GM12892 (cell line): Measurements from ENCODE around the gene SDK2.
A peak's percentile ranks its signal among the peaks of the same experiment; 100 is the strongest.
"Not testable (repeated sequence)": the region's sequence is repeated elsewhere in the genome, so short reads cannot be mapped to it uniquely, and the experiment has no call there.

Source experiments
- DNase-seq: peaks from one replicate; pipeline ENCODE4 v3.0.0; 2011; ENCODE audit not compliant: insufficient read length
- FAIRE-seq: peaks from 2 replicates; lab custom pipeline; 2011; peaks lifted over from hg19 to GRCh38; lab: Jason Lieb, UNC
- POLR2A ChIP-seq: IDR thresholded peaks from 2 replicates; pipeline ENCODE4 v1.6.1; 2011; ENCODE audit warnings: low read depth, low read length, control low read depth
- POLR2AphosphoS5 ChIP-seq: IDR thresholded peaks from 2 replicates; pipeline ENCODE4 v1.6.1; 2011; ENCODE audit warnings: low read depth, low read length, control low read depth
- TAF1 ChIP-seq: IDR thresholded peaks from 2 replicates; pipeline ENCODE4 v1.6.1; 2011; ENCODE audit warnings: low read depth, mild to moderate bottlenecking, control low read depth, low read length, borderline replicate concordance

The SDK2 gene

DNA sequence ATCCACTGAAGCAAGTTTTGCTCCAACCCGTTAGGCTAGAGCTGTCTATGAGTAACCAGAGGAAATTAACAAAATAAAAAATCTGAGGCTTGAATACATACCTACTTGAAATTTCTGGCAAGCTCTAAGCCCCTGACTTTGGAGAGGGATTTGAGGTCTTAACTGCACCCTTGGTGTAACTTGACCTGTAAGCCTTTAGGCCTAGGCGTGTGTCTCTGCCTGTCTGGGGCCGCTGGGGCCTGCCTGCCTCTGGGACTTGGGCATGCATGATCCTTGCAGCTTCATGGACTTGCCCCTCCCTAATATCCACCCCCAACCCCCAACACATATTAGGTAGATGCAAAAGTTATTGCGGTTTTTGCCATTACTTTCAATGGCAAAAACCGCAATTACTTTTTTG lies 328.8 kb downstream of the SDK2 start:
- DNase-seq (no peak), FAIRE-seq (no peak)
- no peak for TF ChIP-seq TAF1
- TF ChIP-seq POLR2AphosphoS5 = no peak
- no peak for TF ChIP-seq POLR2A

DNA sequence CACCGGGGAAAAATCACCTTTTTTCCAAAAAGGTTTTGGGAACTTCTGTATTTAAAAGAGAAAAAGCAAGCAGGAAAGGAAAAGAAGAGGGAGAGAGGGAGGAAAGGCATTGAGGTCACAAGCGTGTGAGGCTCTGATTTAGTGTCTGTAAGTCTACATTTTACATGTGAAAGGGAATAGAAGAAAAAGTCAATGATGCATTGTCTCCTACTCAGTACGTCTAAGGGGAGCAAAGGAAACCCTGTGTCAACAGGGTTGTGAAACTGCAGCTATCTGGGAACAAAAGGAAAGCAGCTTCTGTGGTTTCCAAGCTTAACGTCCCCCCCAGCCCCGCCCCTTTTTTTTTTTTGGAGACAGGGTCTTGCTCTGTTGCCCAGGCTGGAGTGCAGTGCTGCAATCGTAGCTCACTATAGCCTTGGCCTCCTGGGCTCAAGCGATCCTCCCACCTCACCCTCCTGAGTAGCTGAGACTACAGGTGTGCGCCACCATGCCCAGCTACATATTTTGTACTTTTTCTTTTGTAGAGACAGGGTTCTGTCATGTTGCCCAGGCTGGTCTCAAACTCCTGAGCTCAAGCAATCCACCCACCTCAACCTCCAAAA lies 330.6 kb downstream of the SDK2 start:
- DNase-seq = no peak
- TF ChIP-seq TAF1 (no peak), POLR2AphosphoS5 (no peak), POLR2A (no peak)
- FAIRE-seq = no peak

DNA sequence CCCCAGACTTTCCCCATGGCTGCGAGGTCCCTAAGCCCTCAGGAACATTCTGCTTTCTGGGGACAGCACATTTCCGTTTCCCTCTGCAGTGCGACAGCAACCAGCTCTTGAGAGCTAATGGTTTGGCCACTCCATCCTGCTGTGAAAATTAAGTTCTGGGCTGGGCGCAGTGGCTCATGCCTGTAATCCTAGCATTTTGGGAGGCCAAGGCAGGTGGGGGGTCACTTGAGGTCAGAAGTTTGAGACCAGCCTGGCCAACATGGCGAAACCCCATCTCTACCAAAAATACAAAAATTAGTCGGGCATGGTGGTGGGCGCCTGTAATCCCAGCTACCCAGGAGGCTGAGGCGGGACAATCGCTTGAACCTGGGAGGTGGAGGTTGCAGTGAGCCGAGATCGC lies 331.4 kb downstream of the SDK2 start:
- not testable (repeated sequence) for DNase-seq

DNA sequence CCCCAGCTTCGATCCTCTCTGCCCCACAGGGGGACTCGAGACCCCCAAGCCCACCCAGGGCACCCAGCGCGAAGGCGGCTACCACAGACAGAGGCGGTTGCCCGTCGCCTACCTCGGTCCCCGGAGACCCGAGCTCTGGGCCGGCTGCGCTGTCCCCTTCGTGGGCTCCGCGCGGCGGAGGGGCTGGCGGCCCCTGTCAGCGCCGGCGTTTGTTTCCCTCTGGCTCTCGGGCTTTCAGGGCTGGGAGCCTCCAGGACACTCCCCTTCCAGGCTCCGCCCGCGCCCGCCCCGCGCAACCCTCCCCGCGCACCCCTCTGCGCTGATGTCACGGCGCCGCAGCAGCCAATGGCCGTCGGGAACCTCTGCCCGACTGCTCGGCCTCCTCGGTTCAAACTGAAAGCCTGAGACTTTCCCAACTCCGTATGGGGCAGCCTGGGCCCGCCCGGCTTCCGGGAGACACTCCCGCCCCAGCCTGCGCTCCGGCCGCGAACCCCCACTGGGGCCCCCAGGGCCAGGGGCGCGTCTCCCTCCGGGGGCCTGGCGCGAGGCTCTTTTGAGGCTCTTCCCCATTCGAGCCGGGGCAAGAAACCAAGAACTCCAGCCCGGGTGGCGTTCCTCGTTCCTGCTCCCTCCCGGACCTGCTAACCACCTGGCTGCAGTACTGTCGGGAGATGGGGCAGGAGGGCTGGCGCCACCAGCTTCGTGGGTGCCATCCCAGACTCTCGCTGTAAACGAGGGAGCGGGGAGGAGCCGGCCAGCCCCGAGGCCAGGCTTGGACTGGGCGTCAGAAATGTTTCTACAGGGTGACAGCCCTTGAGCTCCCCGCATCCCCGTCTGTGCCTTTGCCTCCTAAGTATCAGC lies 332.2 kb downstream of the SDK2 start, which contains the start of gene CDC42EP4:
Gene CDC42EP4 (minus strand): TSS at position 221 of the 861 bp plus-strand sequence. CDS start 25,501 bp downstream, outside the sequence.
- FAIRE-seq = peak; percentile 68
- TF ChIP-seq TAF1 (no peak), POLR2A (peak; percentile 40; the same call in 1 of the 2 replicates)
- DNase-seq = peak; percentile 82

More for the DNA sequence above, 331.4 kb downstream of the SDK2 start:
- FAIRE-seq = not testable (repeated sequence)

DNA sequence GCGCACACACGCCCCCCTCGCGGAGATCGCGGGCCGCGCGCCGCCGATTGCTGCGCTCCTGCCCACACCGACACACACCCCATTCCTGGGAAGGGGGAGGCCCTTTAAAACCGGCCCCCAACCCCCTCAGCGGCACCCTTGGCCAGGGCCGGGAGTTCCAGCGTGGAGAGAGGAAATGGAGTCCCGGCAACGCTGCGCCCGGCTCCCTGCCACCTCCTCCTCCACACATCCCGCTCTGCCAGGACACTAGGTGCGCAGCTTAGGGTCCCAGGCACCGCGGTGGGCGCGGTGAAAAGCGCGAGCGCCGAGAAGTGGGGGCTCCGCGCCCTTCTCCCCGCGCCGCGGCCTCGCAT lies 332.8 kb downstream of the SDK2 start:
- FAIRE-seq = no peak
- TF ChIP-seq TAF1 = no peak
- TF ChIP-seq POLR2AphosphoS5 = no peak
- TF ChIP-seq POLR2A = no peak
- DNase-seq = no peak

DNA sequence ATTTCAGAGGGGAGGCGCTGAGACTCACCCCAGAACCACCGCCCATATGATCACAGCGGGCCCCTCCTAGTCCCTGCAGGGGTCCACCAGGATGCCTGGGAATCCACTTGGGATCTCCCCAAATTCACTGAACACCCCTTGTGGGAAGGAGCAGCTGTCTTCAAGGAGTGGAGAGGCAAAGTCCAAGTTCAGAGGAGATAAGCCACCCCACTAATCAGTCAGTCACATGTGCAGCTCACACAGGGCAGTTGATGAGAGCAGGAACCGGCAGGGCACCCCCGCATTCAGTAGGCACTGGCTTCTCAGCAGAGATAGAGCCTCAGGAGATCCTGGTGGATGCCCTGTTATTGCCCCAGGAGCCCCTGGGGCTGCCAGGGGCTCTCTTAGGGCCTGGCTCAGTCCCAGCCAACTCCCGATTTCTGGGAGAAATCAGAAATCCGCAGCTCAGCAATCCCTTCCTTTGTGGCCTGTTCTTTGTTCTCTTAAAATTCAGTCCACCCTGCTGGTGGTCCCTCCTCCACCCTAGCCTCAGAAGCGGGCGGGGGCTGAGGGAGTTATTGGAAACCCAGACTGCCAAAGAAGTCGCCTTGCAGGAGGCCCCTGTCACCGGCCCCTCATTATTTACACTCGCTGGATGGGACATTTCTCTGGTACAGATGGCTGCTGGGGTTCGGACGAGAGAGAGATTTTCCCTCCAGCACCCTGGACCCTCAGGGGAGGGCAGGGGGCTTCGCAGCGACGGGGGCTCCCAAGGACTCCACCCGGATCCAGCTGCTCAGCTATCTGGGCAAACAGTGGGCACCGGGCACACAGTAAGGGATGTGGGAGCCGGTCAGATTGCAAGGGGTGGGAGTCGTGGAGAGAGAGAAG lies 334.3 kb downstream of the SDK2 start:
- TF ChIP-seq TAF1 = no peak
- no peak for DNase-seq
- no peak for FAIRE-seq

DNA sequence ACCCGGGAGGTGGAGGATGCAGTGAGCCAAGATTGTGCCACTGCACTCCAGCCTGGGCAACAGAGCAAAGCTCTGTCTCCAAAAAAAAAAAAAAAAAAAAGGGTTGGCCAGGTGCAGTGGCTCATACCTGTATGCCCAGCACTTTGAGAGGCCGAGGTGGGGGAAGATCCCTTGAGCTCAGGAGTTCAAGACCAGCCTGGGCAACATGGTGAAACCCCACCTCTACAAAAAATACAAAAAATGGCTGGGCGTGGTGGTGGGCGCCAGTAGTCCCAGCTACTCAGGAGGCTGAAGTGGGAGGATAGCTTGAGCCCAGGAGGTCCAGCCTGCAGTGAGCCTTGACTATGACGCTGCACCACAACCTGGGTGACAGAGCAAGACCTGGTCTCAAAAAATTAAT lies 335.3 kb downstream of the SDK2 start:
- FAIRE-seq, DNase-seq: not testable (repeated sequence)

DNA sequence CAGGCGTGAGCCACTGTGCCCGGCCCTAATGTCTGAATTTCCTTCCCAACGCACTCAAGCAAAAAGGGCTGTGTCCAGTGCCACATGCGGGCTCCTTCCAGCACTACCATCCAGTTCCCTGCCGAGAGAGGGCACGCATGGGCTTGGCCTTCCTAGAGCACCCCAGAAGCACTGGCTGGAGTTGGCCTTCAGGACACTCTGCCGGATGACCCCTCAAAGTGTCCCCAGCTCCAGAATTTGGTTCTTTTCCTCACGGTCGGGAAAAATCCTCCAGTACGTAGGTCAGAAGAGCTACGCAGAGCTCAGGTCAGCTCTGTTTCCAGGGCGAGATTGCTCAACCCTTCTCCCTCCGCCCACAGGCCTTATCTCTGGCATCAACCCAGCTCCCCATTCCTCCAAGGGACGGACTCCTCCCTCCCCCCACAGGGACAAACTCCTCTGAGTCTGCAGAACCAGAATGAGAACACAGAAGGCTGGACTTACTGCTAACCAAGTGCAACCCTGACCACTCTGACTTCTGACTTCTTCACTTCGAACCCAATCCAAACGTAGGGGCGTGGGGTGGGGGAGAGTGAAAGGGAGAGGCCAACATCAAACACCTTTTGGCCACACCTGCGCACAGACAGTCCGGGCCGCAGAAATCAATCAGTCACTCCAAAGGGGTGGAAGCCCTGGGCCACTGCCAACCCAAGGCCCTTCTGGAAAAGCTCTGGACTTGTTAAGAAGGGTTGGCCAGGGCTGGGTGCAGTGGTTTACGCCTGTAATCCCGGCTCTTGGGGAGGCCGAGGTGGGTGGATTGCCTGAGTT lies 336.0 kb downstream of the SDK2 start:
- TF ChIP-seq TAF1 = no peak
- TF ChIP-seq POLR2AphosphoS5 = no peak
- TF ChIP-seq POLR2A = no peak
- FAIRE-seq (no peak), DNase-seq (no peak)

DNA sequence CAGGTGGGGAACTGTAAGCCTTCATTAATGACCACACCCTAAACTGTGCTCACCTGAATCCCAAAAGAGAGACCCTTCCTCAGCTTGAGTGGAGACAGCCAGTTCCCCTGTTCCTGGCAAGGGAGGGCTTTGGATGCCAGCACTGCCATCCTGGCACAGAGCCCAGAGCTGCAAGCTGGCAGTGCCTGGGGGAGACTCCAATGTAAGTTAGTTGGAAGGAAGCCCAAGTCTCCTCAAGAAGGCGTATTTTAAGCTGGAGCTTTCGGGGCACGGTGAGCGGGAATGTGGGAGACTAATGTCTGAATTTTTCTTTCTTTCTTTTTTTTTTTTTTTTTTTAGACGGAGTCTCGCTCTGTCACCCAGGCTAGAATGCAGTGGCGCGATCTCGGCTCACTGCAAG lies 337.1 kb downstream of the SDK2 start:
- DNase-seq (no peak), FAIRE-seq (no peak)
- TF ChIP-seq POLR2AphosphoS5 = no peak
- TF ChIP-seq POLR2A = no peak
- no peak for TF ChIP-seq TAF1

DNA sequence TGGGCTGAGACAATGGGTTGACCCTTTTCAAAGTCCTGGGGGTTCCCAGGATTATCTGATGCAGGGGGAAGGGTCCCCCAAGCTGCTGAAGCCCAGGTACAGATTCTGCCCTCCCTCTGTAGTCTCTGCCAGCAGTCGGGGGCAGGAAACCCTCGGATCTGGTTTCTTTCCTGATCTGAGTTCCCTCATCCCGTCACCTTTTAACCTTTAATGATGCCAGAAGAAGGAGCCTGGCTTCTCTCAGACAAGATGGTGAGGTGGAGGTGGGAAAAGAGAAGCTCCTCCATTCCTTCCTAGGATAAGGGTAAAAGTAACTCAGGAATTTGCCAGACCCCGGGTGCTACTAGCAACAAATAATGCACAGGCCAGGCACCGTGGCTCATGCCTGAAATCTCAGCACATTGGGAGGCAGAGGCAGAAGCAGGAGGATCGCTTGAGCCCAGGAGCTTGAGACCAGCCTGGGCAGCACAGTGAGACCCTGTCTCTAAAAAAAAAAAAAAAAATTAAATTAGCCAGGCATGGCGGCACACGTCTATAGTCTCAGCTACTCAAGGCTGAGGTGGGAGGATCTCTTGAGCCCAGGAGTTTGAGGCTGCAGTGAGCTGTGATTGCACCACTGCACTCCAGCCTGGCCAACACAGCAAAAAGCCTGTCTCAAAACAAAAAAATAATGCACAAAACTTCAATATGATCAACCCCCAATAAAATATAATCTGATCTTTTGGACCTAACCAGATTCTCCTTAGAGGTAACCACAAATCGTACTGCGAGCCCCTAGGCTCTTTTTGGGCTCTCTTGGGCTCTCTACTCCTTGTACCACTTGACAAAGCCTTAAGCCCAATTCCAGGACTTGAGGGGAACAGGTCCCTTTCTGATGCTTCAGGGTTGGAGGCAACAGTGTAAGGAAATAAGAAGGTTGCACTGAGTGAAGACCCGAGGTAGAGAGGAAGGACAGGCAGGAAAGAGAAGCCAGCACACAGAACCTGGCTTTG lies 338.1 kb downstream of the SDK2 start:
- FAIRE-seq = no peak
- no peak for TF ChIP-seq POLR2A
- no peak for TF ChIP-seq TAF1
- TF ChIP-seq POLR2AphosphoS5 = no peak

DNA sequence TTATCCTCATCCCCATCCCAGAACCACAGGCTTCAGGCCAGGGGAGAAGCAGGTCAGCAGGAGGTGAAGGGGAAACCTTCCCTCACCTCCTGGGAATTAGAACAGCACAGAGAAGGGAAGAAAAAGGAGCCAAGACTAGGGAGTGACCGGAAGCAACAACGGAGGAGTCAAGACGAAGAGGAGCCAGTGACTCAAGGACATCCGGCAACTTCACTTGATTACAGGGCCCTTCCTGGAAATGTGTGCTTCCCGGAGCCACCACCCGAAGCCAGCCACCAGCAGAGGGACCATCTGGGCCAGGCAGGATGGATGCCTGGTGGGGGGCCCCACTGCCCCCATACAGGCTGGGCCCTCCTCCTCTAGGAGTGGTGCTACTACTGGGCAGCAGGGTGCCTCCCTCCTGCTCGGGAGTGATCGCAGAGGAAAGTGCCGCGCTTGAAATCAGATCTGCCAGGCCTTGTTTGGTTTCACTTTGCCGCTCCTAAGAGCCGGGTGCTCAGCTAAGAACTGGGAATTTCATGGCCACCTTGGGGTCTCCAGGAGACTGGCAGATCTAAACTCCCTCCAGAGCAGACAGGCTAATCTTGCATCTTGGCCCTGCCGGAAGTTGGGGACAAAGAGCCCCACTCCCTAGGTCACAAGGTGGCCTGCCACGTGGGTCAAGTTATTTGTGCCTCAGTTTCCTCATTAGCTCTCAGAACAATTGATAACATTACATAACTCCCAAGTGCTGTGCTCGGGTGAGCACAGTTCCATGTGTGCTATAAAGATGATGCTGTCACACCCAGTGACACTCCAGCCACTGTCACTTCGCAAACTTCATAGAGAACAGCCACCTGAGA lies 339.1 kb downstream of the SDK2 start:
- FAIRE-seq = no peak
- DNase-seq = no peak
- TF ChIP-seq TAF1 (no peak), POLR2A (no peak), POLR2AphosphoS5 (no peak)

More for the DNA sequence above, 338.1 kb downstream of the SDK2 start:
- no peak for DNase-seq
